ENCODE data around the gene DNM2.

- TF ChIP-seq EZH2 (IDR thresholded peaks at IDR 0.05; ENCODE audit: insufficient read depth, poor library complexity, severe bottlenecking) (no peak), EZH2phosphoT487 (IDR thresholded peaks at IDR 0.05; ENCODE audit: insufficient read depth, low read depth) (no peak)
Measured at GRCh38 chr19:10797078-10797477, 79.2 kb downstream of the DNM2 start.
